Peyer's patch (tissue), 4 donors: Measurements from ENCODE around the gene UTP20. TPM values are rescaled to one million over a fixed set of nuclear protein-coding genes. Genes with fewer than 3 reads are reported as not detected.

Experiments used
- DNase-seq, 3 donors: peaks; one replicate each; pipeline ENCODE4 v3.0.0-alpha.2; 2017 to 2019
- H3K27ac ChIP-seq, 4 donors: fragments of 200-600 bp; sonication (generic); one replicate each; pipeline ENCODE4 v1.5.1; 2016 to 2019
- H3K27me3 ChIP-seq, 2 donors: fragments of 200-600 bp; sonication (generic); one replicate each; pipeline ENCODE4 v1.5.1; 2019
- H3K36me3 ChIP-seq, 3 donors: fragments of 200-600 bp; sonication (generic); one replicate each; pipeline ENCODE4 v1.5.1; 2016 to 2019
- H3K4me1 ChIP-seq, 4 donors: fragments of 200-600 bp; sonication (generic); one replicate each; pipeline ENCODE4 v1.5.1; 2016 to 2019
- H3K4me3 ChIP-seq, 4 donors: fragments of 200-600 bp; sonication (generic); 1 replicate in 3 of 4; 2 replicates in 1 of 4; pipeline ENCODE4 v1.5.1; 2016 to 2019; ENCODE audit warnings: mild to moderate bottlenecking in 1 of 4
- H3K9me3 ChIP-seq, 4 donors: fragments of 200-600 bp; sonication (generic); one replicate each; pipeline ENCODE4 v1.5.1; 2016 to 2019; ENCODE audit warnings: mild to moderate bottlenecking in 1 of 4
- CTCF ChIP-seq, 6 experiments: fragments of 450-650 bp in 4 of 6; fragments of 200-600 bp in 2 of 6; sonication (generic) in 1 of 6; IDR thresholded peaks; one replicate each; pipeline ENCODE4 v1.5.1; 2017 to 2019; ENCODE audit warnings: antibody characterized with exemption in 6 of 6, mild to moderate bottlenecking in 3 of 6, moderate library complexity in 1 of 6
- POLR2A ChIP-seq, 2 donors: fragments of 450-650 bp; IDR thresholded peaks; one replicate each; pipeline ENCODE4 v1.5.1; 2017; ENCODE audit warnings: antibody characterized with exemption in 2 of 2, mild to moderate bottlenecking in 2 of 2, moderate library complexity in 2 of 2
- total RNA-seq, 4 donors: library from RNA; depleted of rRNA; stranded (reverse); fragments of >200 nt; gene quantifications; one replicate each; pipeline ENCODE4 v1.1.0, GENCODE V29; 2016

UTP20 gene
- total RNA-seq, 4 donors from 2014 or later: 3.7 to 14.9 (median 5.5) TPM

GRCh38 chr12:101325590-101325989, 45.7 kb downstream of the UTP20 start:
- H3K4me3 ChIP-seq: no peak overlapping the region
- no peaks in the 10 kb centered on the region for H3K4me1 ChIP-seq
- TF ChIP-seq CTCF (IDR thresholded peaks at IDR 0.05) (no peak), POLR2A (IDR thresholded peaks at IDR 0.05) (no peak)
- no peaks in the 10 kb centered on the region for H3K9me3 ChIP-seq
- no peak overlapping the region for H3K27ac ChIP-seq
- no peak for DNase-seq
- peaks cover 0 to 29% (median 0%) of the 10 kb centered on the region in 3 donors for H3K36me3 ChIP-seq
- no peaks in the 10 kb centered on the region for H3K27me3 ChIP-seq

DNA sequence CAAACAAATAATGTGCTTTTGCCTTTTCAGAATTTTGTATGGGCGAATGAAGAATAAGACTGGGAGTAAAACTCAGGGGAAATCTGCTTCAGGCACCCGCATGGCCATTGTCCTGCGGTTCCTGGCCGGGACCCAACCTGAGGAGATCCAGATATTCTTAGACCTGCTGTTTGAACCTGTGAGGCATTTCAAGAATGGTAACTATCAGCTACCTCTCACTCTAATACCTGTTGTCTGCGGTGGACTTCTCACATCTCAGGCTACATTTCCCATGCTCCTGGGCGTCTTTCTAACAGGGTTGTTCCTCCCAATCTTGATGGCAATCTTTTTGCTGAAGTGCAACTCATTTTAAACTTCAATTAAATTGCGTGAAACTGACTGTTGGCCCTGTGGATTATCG, 47.1 kb downstream of the UTP20 start:
- no peak for DNase-seq
- H3K27ac ChIP-seq: no peak overlapping the region
- no peaks in the 10 kb centered on the region for H3K9me3 ChIP-seq
- peaks cover 0 to 22% (median 0%) of the 10 kb centered on the region in 3 donors for H3K36me3 ChIP-seq
- no peaks in the 10 kb centered on the region for H3K4me1 ChIP-seq
- no peaks in the 10 kb centered on the region for H3K27me3 ChIP-seq
- no peak overlapping the region for H3K4me3 ChIP-seq
- TF ChIP-seq CTCF (IDR thresholded peaks at IDR 0.05): no peak
- no peak for TF ChIP-seq POLR2A (IDR thresholded peaks at IDR 0.05)

- no peak for TF ChIP-seq CTCF (IDR thresholded peaks at IDR 0.05)
- TF ChIP-seq POLR2A (IDR thresholded peaks at IDR 0.05): no peak
- Histone ChIP-seq H3K4me1 (no peaks in the 10 kb centered on the region), H3K27me3 (no peaks in the 10 kb centered on the region), H3K27ac (no peak overlapping the region), H3K4me3 (no peak overlapping the region), H3K9me3 (no peaks in the 10 kb centered on the region), H3K36me3 (peaks cover 0 to 22% (median 0%) of the 10 kb centered on the region in 3 donors)
- DNase-seq: no peak
These were observed 47.6 kb downstream of the UTP20 start for GRCh38 chr12:101327546-101327945.

GRCh38 chr12:101328917-101329316, 49.0 kb downstream of the UTP20 start:
- Histone ChIP-seq H3K4me1 (no peaks in the 10 kb centered on the region), H3K36me3 (peaks cover 0 to 26% (median 0%) of the 10 kb centered on the region in 3 donors), H3K9me3 (no peaks in the 10 kb centered on the region), H3K27me3 (no peaks in the 10 kb centered on the region), H3K4me3 (no peak overlapping the region), H3K27ac (no peak overlapping the region)
- DNase-seq: no peak
- TF ChIP-seq POLR2A (IDR thresholded peaks at IDR 0.05): no peak
- no peak for TF ChIP-seq CTCF (IDR thresholded peaks at IDR 0.05)

DNA sequence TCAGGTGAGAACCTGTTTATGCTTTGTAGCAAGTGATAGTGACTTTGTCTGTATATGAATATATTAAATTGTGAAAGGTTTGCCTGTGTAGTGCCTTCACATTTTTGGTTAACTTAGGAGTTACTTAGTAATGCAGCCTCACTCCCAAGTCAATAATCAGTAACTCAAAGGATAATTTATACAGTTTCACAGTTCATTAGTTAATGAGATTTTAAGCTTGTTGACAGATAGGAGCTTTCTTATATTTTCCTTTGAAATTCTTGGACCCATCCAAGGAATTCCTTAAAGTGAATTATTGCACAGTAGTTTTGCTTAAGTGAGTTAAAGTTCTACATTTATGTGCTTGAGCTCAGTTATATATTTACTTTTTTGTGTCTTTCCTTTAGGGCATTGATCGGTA, 50.7 kb downstream of the UTP20 start:
- Histone ChIP-seq H3K4me1 (no peaks in the 10 kb centered on the region), H3K4me3 (no peak overlapping the region), H3K36me3 (peaks cover 0 to 26% (median 0%) of the 10 kb centered on the region in 3 donors), H3K27ac (no peak overlapping the region), H3K27me3 (no peaks in the 10 kb centered on the region), H3K9me3 (no peaks in the 10 kb centered on the region)
- no peak for DNase-seq
- TF ChIP-seq CTCF (IDR thresholded peaks at IDR 0.05) (no peak), POLR2A (IDR thresholded peaks at IDR 0.05) (no peak)

GRCh38 chr12:101336437-101336836, 56.5 kb downstream of the UTP20 start:
- Histone ChIP-seq H3K36me3 (peaks cover 0 to 19% (median 0%) of the 10 kb centered on the region in 3 donors), H3K4me1 (no peaks in the 10 kb centered on the region), H3K9me3 (no peaks in the 10 kb centered on the region), H3K27me3 (no peaks in the 10 kb centered on the region), H3K27ac (no peak overlapping the region), H3K4me3 (no peak overlapping the region)
- TF ChIP-seq POLR2A (IDR thresholded peaks at IDR 0.05) (no peak), CTCF (IDR thresholded peaks at IDR 0.05) (no peak)
- DNase-seq: no peak
